GM13977 (cell line): ENCODE data around the gene TEAD4.

Source experiments
- DNase-seq: peaks from one replicate; pipeline ENCODE4 v3.0.0; 2012; ENCODE audit warnings: low spot score
- in situ Hi-C: fragments of 300-500 bp; cut with MboI; formaldehyde crosslinking; loops from one replicate; pipeline ENCODE4 v1.12.0; 2022; ENCODE audit warnings: low sequenced_read_pairs, low pct_unique_long_range_greater_than_20kb, mixed read lengths, inconsistent platforms; ENCODE audit not compliant: unreplicated experiment
- TF ChIP-seq, protein P1 (sequence below): IDR thresholded peaks from 2 replicates; pipeline ENCODE4 v1.5.1; 2012; ENCODE audit warnings: mild to moderate bottlenecking, control low read depth; ENCODE audit not compliant: insufficient read depth; ENCODE audit errors: extremely low read depth, missing control alignments

Gene TEAD4

DNA sequence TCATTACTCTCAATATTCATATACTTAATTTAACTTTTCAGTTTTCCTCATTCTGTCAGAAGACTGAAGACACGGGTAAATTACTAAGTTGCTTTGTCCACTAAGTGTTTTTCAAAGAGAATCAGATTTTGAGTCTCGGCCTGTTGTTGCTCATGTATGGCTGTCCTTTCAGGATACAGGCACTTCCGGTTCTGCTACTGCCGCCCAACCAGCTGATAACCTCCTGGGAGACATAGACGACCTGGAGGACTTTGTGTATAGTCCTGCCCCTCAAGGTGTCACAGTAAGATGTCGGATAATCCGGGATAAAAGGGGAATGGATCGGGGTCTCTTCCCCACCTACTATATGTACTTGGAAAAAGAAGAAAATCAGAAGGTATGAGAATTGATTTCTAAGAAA lies 28.3 kb upstream of the TEAD4 start:
- no peak for DNase-seq
- TF ChIP-seq, protein P1, sequence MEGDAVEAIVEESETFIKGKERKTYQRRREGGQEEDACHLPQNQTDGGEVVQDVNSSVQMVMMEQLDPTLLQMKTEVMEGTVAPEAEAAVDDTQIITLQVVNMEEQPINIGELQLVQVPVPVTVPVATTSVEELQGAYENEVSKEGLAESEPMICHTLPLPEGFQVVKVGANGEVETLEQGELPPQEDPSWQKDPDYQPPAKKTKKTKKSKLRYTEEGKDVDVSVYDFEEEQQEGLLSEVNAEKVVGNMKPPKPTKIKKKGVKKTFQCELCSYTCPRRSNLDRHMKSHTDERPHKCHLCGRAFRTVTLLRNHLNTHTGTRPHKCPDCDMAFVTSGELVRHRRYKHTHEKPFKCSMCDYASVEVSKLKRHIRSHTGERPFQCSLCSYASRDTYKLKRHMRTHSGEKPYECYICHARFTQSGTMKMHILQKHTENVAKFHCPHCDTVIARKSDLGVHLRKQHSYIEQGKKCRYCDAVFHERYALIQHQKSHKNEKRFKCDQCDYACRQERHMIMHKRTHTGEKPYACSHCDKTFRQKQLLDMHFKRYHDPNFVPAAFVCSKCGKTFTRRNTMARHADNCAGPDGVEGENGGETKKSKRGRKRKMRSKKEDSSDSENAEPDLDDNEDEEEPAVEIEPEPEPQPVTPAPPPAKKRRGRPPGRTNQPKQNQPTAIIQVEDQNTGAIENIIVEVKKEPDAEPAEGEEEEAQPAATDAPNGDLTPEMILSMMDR: no peak
- in situ Hi-C loops: no loop called here

DNA sequence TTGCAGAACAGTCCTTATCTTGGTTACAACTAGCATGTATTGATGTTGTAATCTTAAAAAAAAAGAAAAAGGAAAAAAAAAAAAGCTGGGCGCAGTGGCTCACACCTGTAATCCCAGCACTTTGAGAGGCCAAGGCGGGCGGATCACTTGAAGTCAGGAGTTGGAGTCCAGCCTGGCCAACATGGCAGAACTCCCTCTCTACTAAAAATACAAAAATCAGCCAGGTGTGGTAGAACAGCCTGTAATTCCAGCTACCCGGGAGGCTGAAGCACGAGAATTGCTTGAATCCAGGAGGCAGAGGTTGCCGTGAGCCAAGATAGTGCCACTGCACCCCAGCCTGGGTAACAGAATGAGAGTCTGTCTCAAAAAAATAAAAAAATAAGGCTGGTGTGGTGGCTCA lies 25.6 kb upstream of the TEAD4 start:
- TF ChIP-seq, protein P1: no peak
- in situ Hi-C loops: no loop called here
- no peak for DNase-seq

GRCh38 chr12:2934371-2934770 lies 24.8 kb upstream of the TEAD4 start:
- TF ChIP-seq, protein P1: no peak
- in situ Hi-C loops: no loop called here
- no peak for DNase-seq

- no peak for DNase-seq
- in situ Hi-C loops: no loop called here
- TF ChIP-seq, protein P1: no peak
Measured at GRCh38 chr12:2936301-2936700, 22.9 kb upstream of the TEAD4 start.

DNA sequence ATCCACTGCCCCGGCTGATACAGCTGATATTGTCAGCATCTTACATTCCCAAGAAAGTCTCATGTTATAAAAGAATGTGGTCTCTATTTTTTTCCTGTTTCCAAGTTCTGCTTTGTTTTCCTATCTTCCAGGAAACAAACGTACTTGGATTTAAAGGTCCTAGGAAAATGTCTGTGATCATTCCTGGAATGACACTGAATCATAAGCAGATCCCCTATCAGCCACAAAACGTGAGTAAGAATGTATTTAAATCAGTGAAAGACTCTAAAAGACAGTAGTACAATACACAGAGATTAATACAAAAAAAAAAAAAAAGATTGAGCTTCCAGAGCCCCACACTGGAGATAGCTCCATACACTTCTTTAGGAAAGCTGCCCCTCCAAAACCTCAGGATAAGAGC lies 21.7 kb upstream of the TEAD4 start:
- TF ChIP-seq, protein P1: no peak
- in situ Hi-C loops: no loop called here
- no peak for DNase-seq

- in situ Hi-C loops: no loop called here
- TF ChIP-seq, protein P1: no peak
- no peak for DNase-seq
Measured at GRCh38 chr12:2939191-2939590, 20.0 kb upstream of the TEAD4 start.

- TF ChIP-seq, protein P1: no peak
- in situ Hi-C loops: no loop called here
- no peak for DNase-seq
Measured at GRCh38 chr12:2940564-2940963, 18.6 kb upstream of the TEAD4 start.
